K562 (cell line): ENCODE measurements around the gene ATG4C. TPM values are rescaled to one million over a fixed set of nuclear protein-coding genes. Genes with fewer than 3 reads are reported as not detected.

ENCODE experiments used
- ARID1B ChIP-seq: fragments of 450-650 bp; IDR thresholded peaks from 2 replicates; pipeline ENCODE4 v1.6.1; 2016; ENCODE audit warnings: antibody characterized with exemption, mild to moderate bottlenecking, inconsistent platforms
- ATF1 ChIP-seq, 2 experiments: fragments of 450-650 bp in 1 of 2; IDR thresholded peaks; 2 replicates each; pipeline ENCODE4 v1.6.1; 2016; ENCODE audit warnings: missing compliant biosample characterization in 1 of 2, missing genetic modification characterization in 1 of 2
- CBFB ChIP-seq: sonication (generic); formaldehyde crosslinking; IDR thresholded peaks from 2 replicates; pipeline ENCODE4 v1.4.0; 2020; ENCODE audit warnings: mild to moderate bottlenecking, missing genetic modification reagents
- COPS2 ChIP-seq: fragments of 450-650 bp; conservative IDR thresholded peaks from 2 replicates; pipeline ENCODE4 v1.6.1; 2016; ENCODE audit warnings: mild to moderate bottlenecking, moderate library complexity
- CXXC5 ChIP-seq: fragments of 250-450 bp; sonication (Bioruptor Pico); IDR thresholded peaks from 2 replicates; pipeline ENCODE4 v1.8.0; 2022; ENCODE audit warnings: inconsistent platforms, mild to moderate bottlenecking, moderate library complexity
- DMBX1 ChIP-seq: fragments of 250-450 bp; sonication (Bioruptor Pico); IDR thresholded peaks from 2 replicates; pipeline ENCODE4 v1.8.0; 2022; ENCODE audit warnings: inconsistent platforms, mild to moderate bottlenecking, moderate library complexity, borderline replicate concordance
- E2F3 ChIP-seq: fragments of 250-450 bp; sonication (Bioruptor Pico); IDR thresholded peaks from 2 replicates; pipeline ENCODE4 v1.4.0; 2020; ENCODE audit warnings: mild to moderate bottlenecking
- ELF2 ChIP-seq: fragments of 250-450 bp; sonication (Bioruptor Pico); IDR thresholded peaks from 2 replicates; pipeline ENCODE4 v1.5.0; 2021; ENCODE audit warnings: mild to moderate bottlenecking
- GATA2 ChIP-seq: sonication (generic); formaldehyde crosslinking; IDR thresholded peaks from 2 replicates; pipeline ENCODE4 v1.4.0; 2020; ENCODE audit warnings: mild to moderate bottlenecking, missing genetic modification reagents
- JUND ChIP-seq, 2 experiments: IDR thresholded peaks; 2 replicates in 1 of 2; 3 replicates in 1 of 2; pipeline ENCODE4 v1.6.1; 2011; ENCODE audit warnings: borderline replicate concordance in 2 of 2, low read depth in 2 of 2, low read length in 2 of 2, improper control_type of control experiment in 1 of 2, missing biosample characterization in 1 of 2, missing genetic modification characterization in 1 of 2, missing genetic modification reagents in 1 of 2
- KAT7 ChIP-seq: sonication (generic); formaldehyde crosslinking; IDR thresholded peaks from 2 replicates; pipeline ENCODE4 v1.8.0; 2022; ENCODE audit warnings: missing genetic modification reagents, mild to moderate bottlenecking, borderline replicate concordance
- MAFG ChIP-seq: fragments of 450-650 bp; conservative IDR thresholded peaks from 2 replicates; pipeline ENCODE4 v1.6.1; 2016; ENCODE audit warnings: missing genetic modification characterization, missing compliant biosample characterization
- MAZ ChIP-seq, 2 experiments: fragments of 450-650 bp in 1 of 2; sonication (generic) in 1 of 2; formaldehyde crosslinking; IDR thresholded peaks in 1 of 2; conservative IDR thresholded peaks in 1 of 2; 2 replicates each; pipeline versions ENCODE4 v1.4.0 to v1.5.0; 2020; ENCODE audit warnings: mild to moderate bottlenecking in 1 of 2, missing genetic modification reagents in 1 of 2
- RB1 ChIP-seq: fragments of 450-650 bp; IDR thresholded peaks from 2 replicates; pipeline ENCODE4 v1.6.1; 2017; ENCODE audit warnings: low read depth, mild to moderate bottlenecking
- RBM39 ChIP-seq: fragments of 200-400 bp; formaldehyde crosslinking; optimal IDR thresholded peaks from 2 replicates; pipeline ENCODE3; 2018; ENCODE audit warnings: low read depth, low read length
- SLC30A9 ChIP-seq: fragments of 250-450 bp; sonication (Bioruptor Pico); IDR thresholded peaks from 2 replicates; pipeline ENCODE4 v1.8.0; 2022; ENCODE audit warnings: mild to moderate bottlenecking, moderate library complexity
- TAF9B ChIP-seq: fragments of 450-650 bp; IDR thresholded peaks from 2 replicates; pipeline ENCODE4 v1.6.1; 2018; ENCODE audit warnings: mild to moderate bottlenecking; ENCODE audit not compliant: partially characterized antibody
- TEAD1 ChIP-seq, 2 experiments: fragments of 450-650 bp in 1 of 2; sonication (generic) in 1 of 2; formaldehyde crosslinking; IDR thresholded peaks; 2 replicates each; pipeline versions ENCODE4 v1.4.0 to v1.8.0; 2020 to 2022; ENCODE audit warnings: mild to moderate bottlenecking in 2 of 2, missing genetic modification reagents in 1 of 2
- ZBTB17 ChIP-seq: fragments of 450-650 bp; formaldehyde crosslinking; IDR thresholded peaks from 2 replicates; pipeline ENCODE4 v1.4.0; 2020; ENCODE audit warnings: mild to moderate bottlenecking
- ZBTB7A ChIP-seq: IDR thresholded peaks from 2 replicates; pipeline ENCODE4 v1.6.1; 2011; ENCODE audit warnings: low read depth, mild to moderate bottlenecking, low read length, moderate library complexity, borderline replicate concordance; ENCODE audit not compliant: control insufficient read depth
- ZKSCAN3 ChIP-seq: fragments of 250-450 bp; sonication (Bioruptor Pico); IDR thresholded peaks from 2 replicates; pipeline ENCODE4 v1.4.0; 2020
- ZNF263 ChIP-seq: sonication (generic); formaldehyde crosslinking; IDR thresholded peaks from 2 replicates; pipeline ENCODE4 v1.8.0; 2022; ENCODE audit warnings: mild to moderate bottlenecking, missing genetic modification reagents, borderline replicate concordance
- ZNF311 ChIP-seq: fragments of 250-450 bp; sonication (Bioruptor Pico); IDR thresholded peaks from 2 replicates; pipeline ENCODE4 v1.4.0; 2020; ENCODE audit warnings: mild to moderate bottlenecking, moderate library complexity
- polyA plus RNA-seq, 8 experiments: library from polyadenylated mRNA; depleted of rRNA in 4 of 8; stranded (reverse) in 5 of 8; unstranded in 3 of 8; fragments of >200 nt; fragmentation: Nextera tagmentation in 2 of 8; fragmentation: Illumina TruSeq in 1 of 8; extraction: Ambion mirVana in 2 of 8; extraction: Trizol in 1 of 8; gene quantifications; 2 replicates each; pipeline versions ENCODE4 v1.2.1 to v1.2.3, GENCODE V29; 2011 to 2014; ENCODE audit warnings: inconsistent platforms in 1 of 8, missing spikeins in 1 of 8
- total RNA-seq, 7 experiments: library from RNA; depleted of rRNA in 6 of 7; stranded (reverse); fragments of >200 nt in 6 of 7; fragmentation: Illumina TruSeq in 2 of 7; extraction: Trizol in 2 of 7; gene quantifications; 2 replicates each; pipeline versions ENCODE4 v1.2.1 to v1.2.3, GENCODE V29; 2011 to 2021; ENCODE audit warnings: low replicate concordance in 1 of 7
- TF ChIP-seq, protein P1 (sequence below): fragments of 450-650 bp; formaldehyde crosslinking; IDR thresholded peaks from 2 replicates; pipeline ENCODE4 v1.4.0; 2022; ENCODE audit warnings: missing genetic modification characterization
- TF ChIP-seq, protein P2 (sequence below): sonication (generic); formaldehyde crosslinking; IDR thresholded peaks from 2 replicates; pipeline ENCODE4 v1.9.0; 2022; ENCODE audit warnings: mild to moderate bottlenecking, missing genetic modification reagents
- TF ChIP-seq, protein P3 (sequence below): conservative IDR thresholded peaks from 2 replicates; pipeline ENCODE4 v1.6.1; 2011; ENCODE audit warnings: low read depth, mild to moderate bottlenecking, low read length; ENCODE audit not compliant: control insufficient read depth

Gene ATG4C
- total and polyA plus RNA-seq, 9 of the 15 experiments (the other 6 are each of a cell fraction or from before 2014, with no cell fraction given), result 7.6 to 35.8 (median 16.1) TPM

DNA sequence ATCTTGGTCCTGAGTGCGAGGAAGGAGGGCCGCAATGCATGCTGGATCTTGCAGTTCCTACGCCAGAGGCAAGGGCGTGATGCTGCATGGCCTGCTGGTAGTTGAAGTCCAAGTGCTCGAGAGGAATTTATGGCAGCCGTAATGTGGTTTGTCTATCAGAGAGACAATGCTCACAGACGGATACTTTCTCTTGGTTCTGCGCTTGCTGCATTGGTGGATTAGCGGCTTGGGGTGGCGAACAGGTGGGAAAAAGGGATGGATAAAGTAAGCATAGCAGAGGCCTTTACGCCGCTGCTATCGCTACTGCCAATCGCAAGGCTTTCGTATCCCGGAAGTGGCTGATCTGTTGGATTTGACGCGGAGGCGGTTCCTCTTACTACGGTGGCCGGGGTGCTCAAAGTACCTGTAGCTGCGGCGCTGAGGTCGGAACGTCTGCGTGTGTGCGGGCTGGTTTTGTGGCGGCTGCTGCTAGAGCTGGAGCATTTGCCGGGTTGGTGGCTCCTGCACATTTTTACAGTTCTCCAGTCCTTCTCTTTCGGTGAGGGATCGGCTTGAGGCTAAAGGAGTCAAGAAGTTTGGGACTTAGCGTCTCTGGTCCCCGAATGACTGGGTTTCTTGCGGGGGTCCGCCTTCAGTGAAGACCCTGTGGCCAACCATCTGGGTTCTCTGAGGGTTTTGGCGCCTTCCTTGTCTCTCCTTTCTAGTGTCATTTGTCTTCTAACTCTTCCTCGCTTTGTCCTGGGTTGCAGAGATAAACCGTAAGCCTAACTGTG is at the start of gene ATG4C (continued):
- TF ChIP-seq, protein P1, sequence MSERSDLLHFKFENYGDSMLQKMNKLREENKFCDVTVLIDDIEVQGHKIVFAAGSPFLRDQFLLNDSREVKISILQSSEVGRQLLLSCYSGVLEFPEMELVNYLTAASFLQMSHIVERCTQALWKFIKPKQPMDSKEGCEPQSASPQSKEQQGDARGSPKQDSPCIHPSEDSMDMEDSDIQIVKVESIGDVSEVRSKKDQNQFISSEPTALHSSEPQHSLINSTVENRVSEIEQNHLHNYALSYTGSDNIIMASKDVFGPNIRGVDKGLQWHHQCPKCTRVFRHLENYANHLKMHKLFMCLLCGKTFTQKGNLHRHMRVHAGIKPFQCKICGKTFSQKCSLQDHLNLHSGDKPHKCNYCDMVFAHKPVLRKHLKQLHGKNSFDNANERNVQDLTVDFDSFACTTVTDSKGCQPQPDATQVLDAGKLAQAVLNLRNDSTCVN (CRISPR knock-in tag), result no peak
- TF ChIP-seq, protein P2, sequence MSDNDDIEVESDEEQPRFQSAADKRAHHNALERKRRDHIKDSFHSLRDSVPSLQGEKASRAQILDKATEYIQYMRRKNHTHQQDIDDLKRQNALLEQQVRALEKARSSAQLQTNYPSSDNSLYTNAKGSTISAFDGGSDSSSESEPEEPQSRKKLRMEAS (CRISPR knock-in tag), result peak; percentile 45
- TF ChIP-seq CXXC5 (CRISPR knock-in tag) (peak; percentile 95), RBM39 (peak; percentile 75), ATF1 (CRISPR knock-in tag; IDR thresholded peaks at IDR 0.05) (no peak), ATF1 (tag; IDR thresholded peaks at IDR 0.05) (peak; percentile 98), KAT7 (CRISPR knock-in tag) (peak; percentile 81; the same call in 1 of the 2 replicates), DMBX1 (CRISPR knock-in tag) (peak; percentile 25; the same call in 1 of the 2 replicates), SLC30A9 (CRISPR knock-in tag) (no peak), ZBTB17 (CRISPR knock-in tag) (no peak), E2F3 (CRISPR knock-in tag) (0 out of 2 replicates have a peak, but pooled peaks have one; percentile 40), ZKSCAN3 (CRISPR knock-in tag) (no peak), GATA2 (peak; percentile 94), ZBTB7A (peak; percentile 95), CBFB (0 out of 2 replicates have a peak, but pooled peaks have one; percentile 32), MAZ (CRISPR knock-in tag; conservative IDR thresholded peaks at IDR 0.05 in 1 of 2, IDR thresholded peaks at IDR 0.05 in 1 of 2) (0 out of 4 replicates have a peak, but pooled peaks of 1 of the 2 experiments have one; percentile 30), RB1 (peak; percentile 29; the same call in 1 of the 2 replicates), ELF2 (CRISPR knock-in tag) (peak; percentile 97), JUND (IDR thresholded peaks at IDR 0.05; ENCODE audit: borderline replicate concordance, low read depth, low read length) (peak; percentile 44; the same call in 1 of the 2 replicates), JUND (tag; IDR thresholded peaks at IDR 0.05; ENCODE audit: borderline replicate concordance, low read depth, low read length) (peak; percentile 76; the same call in 2 of the 3 replicates), ZNF311 (CRISPR knock-in tag) (no peak), COPS2 (no peak), MAFG (no peak), TAF9B (peak; percentile 70), TEAD1 (CRISPR knock-in tag; IDR thresholded peaks at IDR 0.05) (peak; percentile 63 to 97; a peak in 2 of 4 replicates), ARID1B (peak; percentile 57), ZNF263 (CRISPR knock-in tag) (no peak)
- TF ChIP-seq, protein P3, sequence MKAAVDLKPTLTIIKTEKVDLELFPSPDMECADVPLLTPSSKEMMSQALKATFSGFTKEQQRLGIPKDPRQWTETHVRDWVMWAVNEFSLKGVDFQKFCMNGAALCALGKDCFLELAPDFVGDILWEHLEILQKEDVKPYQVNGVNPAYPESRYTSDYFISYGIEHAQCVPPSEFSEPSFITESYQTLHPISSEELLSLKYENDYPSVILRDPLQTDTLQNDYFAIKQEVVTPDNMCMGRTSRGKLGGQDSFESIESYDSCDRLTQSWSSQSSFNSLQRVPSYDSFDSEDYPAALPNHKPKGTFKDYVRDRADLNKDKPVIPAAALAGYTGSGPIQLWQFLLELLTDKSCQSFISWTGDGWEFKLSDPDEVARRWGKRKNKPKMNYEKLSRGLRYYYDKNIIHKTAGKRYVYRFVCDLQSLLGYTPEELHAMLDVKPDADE, result peak; percentile 96; the same call in 1 of the 2 replicates
